ENCODE data around the gene CCDC86. TPM values are rescaled to one million over a fixed set of nuclear protein-coding genes. Genes with fewer than 3 reads are reported as not detected.
"Not testable (repeated sequence)": the region's sequence is repeated elsewhere in the genome, so short reads cannot be mapped to it uniquely, and the experiment has no call there.

CCDC86 gene
- total RNA-seq, 4 donors from 2014 or later, result 15.9 to 41.1 (median 27.3) TPM

- no peaks in the 10 kb centered on the region for H3K4me1 ChIP-seq
- H3K9me3 ChIP-seq, result peaks cover 0 to 18% (median 6%) of the 10 kb centered on the region in 4 donors
- no peak overlapping the region for H3K27ac ChIP-seq
- DNase-seq (ENCODE audit: low spot score in 2 of 2), result no peak
- no peaks in the 10 kb centered on the region for H3K36me3 ChIP-seq
- no peak overlapping the region for H3K4me3 ChIP-seq
- TF ChIP-seq POLR2A (IDR thresholded peaks at IDR 0.05) (no peak), EP300 (IDR thresholded peaks at IDR 0.05) (no peak), CTCF (IDR thresholded peaks at IDR 0.05) (no peak)
- H3K27me3 ChIP-seq, result no peaks in the 10 kb centered on the region
- WGBS, 2 donors, result 77 to 81% methylated on average over 4 of the region's 4 CpGs
Measured at GRCh38 chr11:60818057-60818456, 23.9 kb upstream of the CCDC86 start.

- no peaks in the 10 kb centered on the region for H3K4me1 ChIP-seq
- no peak overlapping the region for H3K27ac ChIP-seq
- DNase-seq (ENCODE audit: low spot score in 2 of 2), result no peak
- no peak overlapping the region for H3K4me3 ChIP-seq
- peaks cover 0 to 10% (median 2%) of the 10 kb centered on the region in 4 donors for H3K9me3 ChIP-seq
- no peaks in the 10 kb centered on the region for H3K36me3 ChIP-seq
- WGBS, 2 donors, result 60 to 69% methylated on average over 14 of the region's 15 CpGs
- TF ChIP-seq CTCF (IDR thresholded peaks at IDR 0.05), result no peak
- TF ChIP-seq POLR2A (IDR thresholded peaks at IDR 0.05), result no peak
- no peak for TF ChIP-seq EP300 (IDR thresholded peaks at IDR 0.05)
- no peaks in the 10 kb centered on the region for H3K27me3 ChIP-seq
Measured at GRCh38 chr11:60821827-60822599, 19.9 kb upstream of the CCDC86 start.

- H3K36me3 ChIP-seq; H3K27ac ChIP-seq; DNase-seq (ENCODE audit: low spot score in 2 of 2); H3K4me3 ChIP-seq; H3K27me3 ChIP-seq; H3K4me1 ChIP-seq; H3K9me3 ChIP-seq: not testable (repeated sequence)
- WGBS, 2 donors, result 89 to 90% methylated on average over 5 of the region's 5 CpGs
Measured at GRCh38 chr11:60823745-60824306, 18.1 kb upstream of the CCDC86 start.

GRCh38 chr11:60825118-60825517, 16.8 kb upstream of the CCDC86 start:
- H3K27me3 ChIP-seq, result no peaks in the 10 kb centered on the region
- H3K4me3 ChIP-seq, result no peak overlapping the region
- no peak for DNase-seq (ENCODE audit: low spot score in 2 of 2)
- no peaks in the 10 kb centered on the region for H3K9me3 ChIP-seq
- H3K36me3 ChIP-seq, result no peaks in the 10 kb centered on the region
- TF ChIP-seq EP300 (IDR thresholded peaks at IDR 0.05) (no peak), POLR2A (IDR thresholded peaks at IDR 0.05) (no peak), CTCF (IDR thresholded peaks at IDR 0.05) (no peak)
- no peak overlapping the region for H3K27ac ChIP-seq
- WGBS, 2 donors, result 80 to 88% methylated on average over 5 of the region's 5 CpGs
- no peaks in the 10 kb centered on the region for H3K4me1 ChIP-seq

- 78 to 94% methylated on average over 1 to 5 of the region's 6 CpGs for WGBS, 2 donors
- no peak for DNase-seq (ENCODE audit: low spot score in 2 of 2)
- TF ChIP-seq CTCF (IDR thresholded peaks at IDR 0.05), result no peak
- TF ChIP-seq POLR2A (IDR thresholded peaks at IDR 0.05), result no peak
- no peak for TF ChIP-seq EP300 (IDR thresholded peaks at IDR 0.05)
- H3K27me3 ChIP-seq, result no peaks in the 10 kb centered on the region
- no peaks in the 10 kb centered on the region for H3K4me1 ChIP-seq
- no peaks in the 10 kb centered on the region for H3K36me3 ChIP-seq
- no peaks in the 10 kb centered on the region for H3K9me3 ChIP-seq
- H3K27ac ChIP-seq, result no peak overlapping the region
- no peak overlapping the region for H3K4me3 ChIP-seq
Measured at GRCh38 chr11:60825790-60826189, 16.1 kb upstream of the CCDC86 start.
